Naive thymus-derived CD8-positive, alpha-beta T cell (primary cell): ENCODE data around the gene MAVS. TPM values are rescaled to one million over a fixed set of nuclear protein-coding genes. Genes with fewer than 3 reads are reported as not detected.

Source experiments
- ATAC-seq, 2 donors: fragments of 150-1000 bp; cut with Tn5 transposase in 1 of 2; sonication (Bioruptor Pico), chemical (Tn5 transposase) in 1 of 2; 1 replicate in 1 of 2; 2 replicates in 1 of 2; pipeline ENCODE4 v1.10.0; 2021; ENCODE audit warnings: mild to moderate bottlenecking in 2 of 2, moderate library complexity in 2 of 2
- POLR2A ChIA-PET: fragments of 350-600 bp; sonication (Branson Sonifier 250); formaldehyde crosslinking; loops from one replicate; lab custom pipeline; 2021; ENCODE audit warnings: antibody characterized with exemption; lab: Charles Lee
- DNase-seq, 10 donors: peaks; one replicate each; pipeline versions ENCODE4 v3.0.0 to v3.0.0-alpha.2; 2020 to 2022
- H3K27ac Mint-ChIP-seq, 10 donors: one replicate each; pipeline ENCODE4 v1.8.0; 2020 to 2022; ENCODE audit warnings: mild to moderate bottlenecking in 10 of 10, mixed read lengths in 10 of 10, moderate library complexity in 4 of 10, inconsistent platforms in 1 of 10
- H3K27me3 Mint-ChIP-seq, 5 donors: one replicate each; pipeline ENCODE4 v1.8.0; 2021 to 2022; ENCODE audit warnings: mixed read lengths in 5 of 5
- H3K36me3 Mint-ChIP-seq, 3 donors: one replicate each; pipeline ENCODE4 v1.8.0; 2020 to 2022; ENCODE audit warnings: mixed read lengths in 3 of 3, mild to moderate bottlenecking in 2 of 3, inconsistent platforms in 1 of 3
- H3K4me1 Mint-ChIP-seq, 4 donors: one replicate each; pipeline ENCODE4 v1.8.0; 2021 to 2022; ENCODE audit warnings: mixed read lengths in 4 of 4
- H3K4me3 Mint-ChIP-seq, 10 donors: one replicate each; pipeline ENCODE4 v1.8.0; 2020 to 2022; ENCODE audit warnings: mild to moderate bottlenecking in 10 of 10, mixed read lengths in 10 of 10, moderate library complexity in 6 of 10, inconsistent platforms in 1 of 10
- H3K9me3 Mint-ChIP-seq, 9 donors: one replicate each; pipeline ENCODE4 v1.8.0; 2020 to 2022; ENCODE audit warnings: mixed read lengths in 9 of 9, mild to moderate bottlenecking in 3 of 9, inconsistent platforms in 1 of 9, moderate library complexity in 1 of 9
- polyA plus RNA-seq, 3 donors: library from polyadenylated mRNA; unstranded; fragments of 300-500 nt; fragmentation: Illumina TruSeq; gene quantifications; one replicate each; pipeline ENCODE4 v1.2.3, GENCODE V29; 2021
- total RNA-seq, 8 experiments: library from RNA in 2 of 8; stranded (reverse) in 2 of 8; gene quantifications; one replicate each; pipeline ENCODE4 v1.2.3 and lab custom pipeline; 2021 to 2026

MAVS gene
- total and polyA plus RNA-seq, 5 experiments from 2014 or later: 2.2 to 45.7 (median 8.5) TPM

DNA sequence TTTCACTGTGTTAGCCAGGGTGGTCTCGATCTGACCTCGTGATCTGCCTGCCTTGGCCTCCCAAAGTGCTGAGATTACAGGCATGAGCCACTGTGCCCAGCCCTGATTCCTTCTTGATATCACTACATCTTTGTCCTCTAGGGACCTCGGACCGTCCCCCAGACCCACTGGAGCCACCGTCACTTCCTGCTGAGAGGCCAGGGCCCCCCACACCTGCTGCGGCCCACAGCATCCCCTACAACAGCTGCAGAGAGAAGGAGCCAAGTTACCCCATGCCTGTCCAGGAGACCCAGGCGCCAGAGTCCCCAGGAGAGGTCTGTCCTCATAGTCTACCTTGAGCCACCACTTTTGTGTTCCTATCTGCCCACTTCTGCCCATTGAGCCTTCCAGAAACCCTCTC is 14.6 kb downstream of the MAVS start:
- H3K27me3 Mint-ChIP-seq: no peaks in the 10 kb centered on the region
- H3K4me3 Mint-ChIP-seq: no peak overlapping the region
- POLR2A ChIA-PET: no interaction called here
- ATAC-seq (no peak), DNase-seq (no peak)
- H3K4me1 Mint-ChIP-seq: peaks cover 3 to 13% (median 7%) of the 10 kb centered on the region in 4 donors
- peaks cover 0 to 85% (median 27%) of the 10 kb centered on the region in 3 donors for H3K36me3 Mint-ChIP-seq
- no peaks in the 10 kb centered on the region for H3K9me3 Mint-ChIP-seq
- H3K27ac Mint-ChIP-seq: peak overlapping the region in 4 of 10 donors; percentile 50 to 81 (median 62)

DNA sequence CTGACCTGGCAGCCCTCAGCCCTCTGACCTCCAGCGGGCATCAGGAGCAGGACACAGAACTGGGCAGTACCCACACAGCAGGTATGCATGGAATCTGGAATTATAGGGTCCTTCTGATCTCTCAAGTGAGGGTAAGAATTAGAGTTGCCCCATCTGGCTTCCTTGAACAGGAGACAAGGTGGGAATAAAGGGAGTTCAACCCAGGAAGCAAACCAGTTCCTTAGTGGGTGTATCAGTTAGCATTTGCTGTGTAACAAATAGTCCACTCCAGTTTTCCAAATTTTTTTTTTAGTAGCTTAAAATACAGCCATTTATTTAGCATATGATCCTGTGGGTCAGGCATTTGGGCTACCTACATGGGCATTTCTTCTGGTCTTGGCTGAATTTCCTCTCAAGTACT is 15.7 kb downstream of the MAVS start:
- Mint-ChIP-seq H3K9me3 (no peaks in the 10 kb centered on the region), H3K4me3 (no peak overlapping the region), H3K27ac (peak overlapping the region in 2 of 10 donors; percentile 44 to 53), H3K4me1 (peaks cover 0 to 7% (median 4%) of the 10 kb centered on the region in 4 donors), H3K27me3 (no peaks in the 10 kb centered on the region), H3K36me3 (peaks cover 0 to 81% (median 25%) of the 10 kb centered on the region in 3 donors)
- DNase-seq (no peak), ATAC-seq (no peak)
- POLR2A ChIA-PET: no interaction called here

DNA sequence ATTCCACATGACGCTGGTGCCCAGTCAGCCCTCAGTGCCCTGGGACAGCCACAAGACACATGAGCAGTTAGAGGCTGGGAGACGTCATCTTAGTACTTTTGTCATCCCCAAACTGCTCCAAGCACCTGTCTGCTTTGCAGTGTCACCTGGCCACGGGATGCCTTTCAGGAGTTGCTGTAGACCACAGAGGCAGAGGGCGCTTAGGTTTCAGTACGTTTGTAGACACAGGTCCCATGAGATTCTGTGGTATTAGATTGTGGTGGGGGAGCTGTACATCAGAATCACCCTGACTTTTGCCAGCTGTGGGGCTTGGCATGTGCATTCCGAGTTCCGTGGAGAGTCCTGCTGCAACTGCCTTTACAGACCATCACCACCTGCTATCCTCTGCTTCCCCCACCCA is 16.7 kb downstream of the MAVS start:
- Mint-ChIP-seq H3K36me3 (peaks cover 0 to 79% (median 19%) of the 10 kb centered on the region in 3 donors), H3K4me3 (no peak overlapping the region), H3K4me1 (peaks cover 0 to 2% (median 0%) of the 10 kb centered on the region in 4 donors), H3K27me3 (no peaks in the 10 kb centered on the region), H3K27ac (peak overlapping the region in 4 of 10 donors; percentile 32 to 83 (median 58)), H3K9me3 (no peaks in the 10 kb centered on the region)
- DNase-seq (no peak), ATAC-seq (no peak)
- POLR2A ChIA-PET: no interaction called here

DNA sequence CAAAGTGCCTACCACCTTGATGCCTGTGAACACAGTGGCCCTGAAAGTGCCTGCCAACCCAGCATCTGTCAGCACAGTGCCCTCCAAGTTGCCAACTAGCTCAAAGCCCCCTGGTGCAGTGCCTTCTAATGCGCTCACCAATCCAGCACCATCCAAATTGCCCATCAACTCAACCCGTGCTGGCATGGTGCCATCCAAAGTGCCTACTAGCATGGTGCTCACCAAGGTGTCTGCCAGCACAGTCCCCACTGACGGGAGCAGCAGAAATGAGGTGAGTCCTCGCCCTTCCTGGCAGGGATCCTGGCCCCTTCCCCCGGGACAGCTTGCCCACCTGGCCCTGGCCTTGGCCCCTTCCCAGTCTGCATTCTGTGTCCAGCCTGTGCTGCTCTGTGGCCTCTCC is 17.9 kb downstream of the MAVS start:
- H3K4me3 Mint-ChIP-seq: no peak overlapping the region
- no peaks in the 10 kb centered on the region for H3K27me3 Mint-ChIP-seq
- H3K4me1 Mint-ChIP-seq: peaks cover 0 to 2% (median 0%) of the 10 kb centered on the region in 4 donors
- POLR2A ChIA-PET: no interaction called here
- DNase-seq: no peak
- H3K9me3 Mint-ChIP-seq: no peaks in the 10 kb centered on the region
- H3K27ac Mint-ChIP-seq: peak overlapping the region in 1 of 10 donors; percentile 11
- ATAC-seq: no peak
- peaks cover 0 to 68% (median 17%) of the 10 kb centered on the region in 3 donors for H3K36me3 Mint-ChIP-seq

DNA sequence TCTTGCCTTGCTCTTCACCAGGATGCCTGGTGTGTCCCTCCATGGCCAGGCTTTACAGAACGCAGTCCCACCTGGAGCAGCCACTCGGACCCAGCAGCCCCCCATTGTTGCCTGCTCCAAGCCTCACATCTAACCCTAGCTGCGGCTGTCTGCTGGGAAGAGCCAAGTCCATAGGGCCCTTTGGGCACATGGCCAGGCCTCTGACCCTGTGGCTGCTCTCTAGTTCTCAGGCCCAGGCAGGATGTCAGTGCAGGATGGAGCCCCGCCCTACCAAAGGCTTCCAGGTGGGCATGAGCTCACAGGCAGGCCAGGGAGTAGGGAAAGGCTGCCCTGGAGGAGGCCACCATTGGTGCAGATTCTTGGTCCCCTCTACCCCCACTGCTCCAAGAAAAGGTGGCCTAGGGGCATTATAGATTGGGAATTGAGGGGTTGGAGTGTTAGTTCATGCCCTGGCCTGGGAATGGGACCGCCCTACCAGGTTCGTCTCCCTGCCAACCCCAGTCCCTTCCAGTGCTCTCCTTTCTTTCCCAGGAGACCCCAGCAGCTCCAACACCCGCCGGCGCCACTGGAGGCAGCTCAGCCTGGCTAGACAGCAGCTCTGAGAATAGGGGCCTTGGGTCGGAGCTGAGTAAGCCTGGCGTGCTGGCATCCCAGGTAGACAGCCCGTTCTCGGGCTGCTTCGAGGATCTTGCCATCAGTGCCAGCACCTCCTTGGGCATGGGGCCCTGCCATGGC is 18.7 kb downstream of the MAVS start:
- H3K27me3 Mint-ChIP-seq: no peaks in the 10 kb centered on the region
- POLR2A ChIA-PET: interaction anchor here (0.6 kb wide), 1 partner anchor 103 kb away, joined by 4 read pairs; no protein-coding TSS in a partner anchor
- no peak for ATAC-seq
- H3K4me3 Mint-ChIP-seq: no peak overlapping the region
- no peak overlapping the region for H3K27ac Mint-ChIP-seq
- DNase-seq: no peak
- peaks cover 0 to 2% (median 0%) of the 10 kb centered on the region in 4 donors for H3K4me1 Mint-ChIP-seq
- H3K9me3 Mint-ChIP-seq: no peaks in the 10 kb centered on the region
- H3K36me3 Mint-ChIP-seq: peaks cover 0 to 63% (median 17%) of the 10 kb centered on the region in 3 donors

DNA sequence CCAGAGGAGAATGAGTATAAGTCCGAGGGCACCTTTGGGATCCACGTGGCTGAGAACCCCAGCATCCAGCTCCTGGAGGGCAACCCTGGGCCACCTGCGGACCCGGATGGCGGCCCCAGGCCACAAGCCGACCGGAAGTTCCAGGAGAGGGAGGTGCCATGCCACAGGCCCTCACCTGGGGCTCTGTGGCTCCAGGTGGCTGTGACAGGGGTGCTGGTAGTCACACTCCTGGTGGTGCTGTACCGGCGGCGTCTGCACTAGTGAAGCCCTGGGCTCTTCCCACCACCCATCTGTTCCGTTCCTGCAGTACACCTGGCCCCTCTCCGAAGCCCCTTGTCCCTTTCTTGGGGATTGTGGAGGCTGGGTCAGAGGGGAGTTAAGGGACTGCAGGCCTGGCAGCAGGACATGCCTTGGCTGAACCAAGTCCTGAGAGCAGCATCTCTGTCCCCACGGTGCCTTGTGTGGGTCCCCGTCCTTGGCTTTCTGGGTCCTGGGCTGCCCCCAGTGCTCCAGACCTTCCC is 19.3 kb downstream of the MAVS start:
- Mint-ChIP-seq H3K4me1 (peaks cover 0 to 2% (median 0%) of the 10 kb centered on the region in 4 donors), H3K4me3 (no peak overlapping the region), H3K27ac (no peak overlapping the region), H3K9me3 (no peaks in the 10 kb centered on the region), H3K27me3 (no peaks in the 10 kb centered on the region), H3K36me3 (peaks cover 0 to 61% (median 17%) of the 10 kb centered on the region in 3 donors)
- POLR2A ChIA-PET: interaction anchor here (0.6 kb wide), 1 partner anchor 102 kb away, joined by 4 read pairs; no protein-coding TSS in a partner anchor
- DNase-seq (no peak), ATAC-seq (no peak)

DNA sequence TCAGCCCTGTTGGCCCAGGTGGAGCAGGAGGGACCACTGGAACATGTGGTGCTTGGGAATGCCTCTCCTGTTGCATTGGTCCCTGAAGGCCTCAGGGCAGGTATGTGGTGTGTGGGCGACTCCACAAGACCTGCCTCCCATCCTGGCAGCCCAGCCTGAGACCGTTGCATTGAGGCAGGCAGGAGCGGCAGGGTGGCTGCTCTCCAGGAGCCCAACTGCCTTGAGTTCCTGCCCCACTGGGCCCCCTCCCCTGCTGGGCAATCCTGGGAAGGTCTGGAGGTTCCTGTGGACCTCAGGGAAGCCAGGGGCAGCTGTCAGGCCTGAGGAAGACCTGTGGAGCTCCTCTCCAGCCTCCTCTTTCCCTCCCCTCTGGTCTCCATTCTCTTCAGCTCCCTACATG is 19.8 kb downstream of the MAVS start:
- POLR2A ChIA-PET: no interaction called here
- Mint-ChIP-seq H3K4me1 (peaks cover 0 to under 1% (median 0%) of the 10 kb centered on the region in 4 donors), H3K27me3 (no peaks in the 10 kb centered on the region), H3K27ac (peak overlapping the region in 1 of 10 donors; percentile 92), H3K36me3 (peaks cover 0 to 57% (median 17%) of the 10 kb centered on the region in 3 donors), H3K9me3 (no peaks in the 10 kb centered on the region), H3K4me3 (no peak overlapping the region)
- ATAC-seq: no peak
- no peak for DNase-seq

DNA sequence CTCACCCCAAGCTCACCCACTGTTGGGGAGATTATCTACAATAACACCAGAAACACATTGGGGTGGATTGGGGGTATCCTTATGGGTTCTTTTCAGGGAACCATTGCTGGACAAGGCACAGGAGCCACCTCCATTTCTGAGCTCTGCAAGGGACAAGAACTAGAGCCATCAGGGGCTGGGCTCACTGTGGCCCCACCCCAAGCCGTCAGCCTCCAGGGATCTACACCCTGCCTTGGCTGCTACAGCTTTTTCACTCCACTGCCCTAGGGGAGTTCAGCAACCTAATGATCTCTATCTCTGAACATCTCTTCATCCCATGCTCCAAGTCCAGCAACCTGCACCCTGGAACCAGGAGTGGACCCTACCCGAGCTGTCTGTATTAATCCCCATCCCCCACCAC is 21.2 kb downstream of the MAVS start:
- Mint-ChIP-seq H3K27me3 (no peaks in the 10 kb centered on the region), H3K4me1 (peaks cover 0 to 5% (median 3%) of the 10 kb centered on the region in 4 donors), H3K27ac (peak overlapping the region in 6 of 10 donors; percentile 37 to 89 (median 66)), H3K36me3 (peaks cover 0 to 52% (median 8%) of the 10 kb centered on the region in 3 donors), H3K4me3 (no peak overlapping the region), H3K9me3 (no peaks in the 10 kb centered on the region)
- POLR2A ChIA-PET: interaction anchor here (1.1 kb wide), 1 partner anchor 9 kb away, joined by 4 read pairs; no protein-coding TSS in a partner anchor
- no peak for ATAC-seq
- DNase-seq: no peak

DNA sequence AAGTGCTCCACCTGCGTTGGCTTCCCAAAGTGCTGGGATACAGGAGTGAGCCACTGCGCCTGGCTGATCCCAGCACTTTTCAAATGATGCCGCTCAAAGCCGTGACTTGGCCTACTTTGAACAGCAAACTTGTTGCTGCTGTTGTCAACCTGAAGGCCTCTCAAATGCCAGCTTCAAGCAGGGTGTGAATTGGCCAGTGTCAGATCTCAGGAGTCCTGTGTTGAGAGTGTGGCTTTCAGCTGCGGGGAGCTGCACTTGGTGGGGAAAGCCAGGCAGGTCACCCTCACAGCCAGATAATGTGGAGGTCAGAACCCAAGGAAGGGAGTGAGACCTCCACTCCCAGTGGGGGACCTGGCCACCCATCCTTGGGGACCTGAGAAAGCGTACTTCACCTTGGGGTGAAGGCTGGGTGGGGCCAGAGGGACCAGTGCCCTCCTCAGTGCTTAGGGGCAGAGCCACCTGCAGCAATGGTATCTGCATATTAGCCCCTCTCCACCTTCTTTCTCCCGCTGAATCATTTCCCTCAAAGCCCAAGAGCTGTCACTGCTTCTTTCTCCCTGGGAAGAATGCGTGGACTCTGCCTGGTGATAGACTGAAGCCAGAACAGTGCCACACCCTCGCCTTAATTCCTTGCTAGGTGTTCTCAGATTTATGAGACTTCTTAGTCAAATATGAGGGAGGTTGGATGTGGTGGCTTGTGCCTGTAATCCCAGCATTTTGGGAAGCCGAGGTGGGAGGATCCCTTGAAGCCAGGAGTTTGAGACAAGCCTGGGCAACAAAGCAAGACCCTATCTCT is 23.4 kb downstream of the MAVS start:
- H3K36me3 Mint-ChIP-seq: peaks cover 0 to 45% (median 6%) of the 10 kb centered on the region in 3 donors
- ATAC-seq (no peak), DNase-seq (no peak)
- peak overlapping the region in 2 of 10 donors; percentile 14 to 53 for H3K27ac Mint-ChIP-seq
- no peak overlapping the region for H3K4me3 Mint-ChIP-seq
- no peaks in the 10 kb centered on the region for H3K27me3 Mint-ChIP-seq
- no peaks in the 10 kb centered on the region for H3K9me3 Mint-ChIP-seq
- POLR2A ChIA-PET: interaction anchor here (0.6 to 1.3 kb wide), 3 partner anchors 19 to 882 kb away, joined by 3 read pairs; no protein-coding TSS in a partner anchor
- H3K4me1 Mint-ChIP-seq: peaks cover 6 to 22% (median 11%) of the 10 kb centered on the region in 4 donors

DNA sequence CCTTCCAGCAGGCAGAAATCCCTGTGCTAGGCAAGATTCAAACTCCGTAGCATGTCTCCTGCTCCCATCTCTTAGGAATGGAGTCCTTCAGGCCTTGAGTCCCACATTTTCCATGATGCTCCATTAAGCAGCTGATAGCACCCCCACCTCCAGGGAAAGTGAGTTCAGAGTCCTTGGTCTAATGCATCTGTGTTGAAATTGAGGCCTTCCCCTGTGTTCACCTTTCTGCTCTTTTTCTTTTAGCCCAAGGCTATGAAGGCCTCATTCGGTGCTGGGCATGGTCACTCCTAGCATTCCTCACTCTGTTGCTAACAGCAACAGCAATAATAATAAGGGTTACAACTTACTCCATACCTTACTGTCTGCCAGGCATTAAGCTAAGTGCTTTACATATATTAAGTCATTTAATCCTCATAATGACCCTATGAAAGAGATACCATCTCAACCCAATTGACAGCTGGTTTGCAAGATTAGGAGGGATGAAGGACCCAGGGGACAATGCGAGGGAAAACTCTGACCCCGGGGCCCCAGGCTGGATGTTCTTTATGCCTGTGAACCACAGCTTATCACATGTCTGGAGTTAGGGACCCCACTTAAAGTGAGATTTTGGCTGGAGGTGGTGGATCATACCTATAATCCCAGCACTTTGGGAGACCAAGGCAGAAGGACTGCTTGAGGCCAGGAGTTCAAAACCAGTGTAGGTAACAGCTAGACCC is 25.1 kb downstream of the MAVS start:
- POLR2A ChIA-PET: interaction anchor here (0.5 to 0.6 kb wide), 2 partner anchors 20 to 21 kb away, joined by 3 read pairs; no protein-coding TSS in a partner anchor
- peaks cover 11 to 32% (median 21%) of the 10 kb centered on the region in 4 donors for H3K4me1 Mint-ChIP-seq
- H3K27me3 Mint-ChIP-seq: no peaks in the 10 kb centered on the region
- H3K27ac Mint-ChIP-seq: peak overlapping the region in 6 of 10 donors; percentile 5 to 69 (median 38)
- ATAC-seq (no peak), DNase-seq (no peak)
- H3K4me3 Mint-ChIP-seq: no peak overlapping the region
- peaks cover 0 to 42% (median 6%) of the 10 kb centered on the region in 3 donors for H3K36me3 Mint-ChIP-seq
- H3K9me3 Mint-ChIP-seq: no peaks in the 10 kb centered on the region

DNA sequence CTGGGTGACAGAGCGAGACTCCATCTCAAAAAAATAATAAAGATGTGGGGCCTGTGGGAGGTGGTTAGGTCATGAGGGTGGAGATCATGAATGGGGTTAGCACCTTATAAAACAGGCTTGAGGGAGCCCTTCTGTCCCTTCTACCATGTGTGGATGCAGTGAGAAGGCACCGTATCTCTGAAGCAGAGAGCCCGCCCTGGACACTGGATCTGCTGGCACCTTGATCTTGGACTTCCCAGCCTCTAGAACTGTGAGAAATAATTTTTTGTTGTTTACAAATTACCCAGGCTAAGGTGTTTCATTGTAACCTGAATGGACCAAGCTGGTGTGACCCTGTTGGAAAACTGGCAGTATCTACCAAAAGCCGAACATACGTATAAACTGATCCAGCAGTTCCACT is 26.9 kb downstream of the MAVS start:
- POLR2A ChIA-PET: no interaction called here
- no peak for ATAC-seq
- Mint-ChIP-seq H3K27me3 (no peaks in the 10 kb centered on the region), H3K4me1 (peaks cover 11 to 32% (median 22%) of the 10 kb centered on the region in 4 donors), H3K36me3 (peaks cover 0 to 29% (median 6%) of the 10 kb centered on the region in 3 donors), H3K9me3 (no peaks in the 10 kb centered on the region), H3K4me3 (no peak overlapping the region), H3K27ac (peak overlapping the region in 4 of 10 donors; percentile 59 to 75 (median 66))
- no peak for DNase-seq
